Ovary (tissue), 9 donors: ENCODE results near the gene KRT27. TPM values are rescaled to one million over a fixed set of nuclear protein-coding genes. Genes with fewer than 3 reads are reported as not detected.

Source experiments
- DNase-seq, 5 donors: peaks; one replicate each; pipeline ENCODE4 v3.0.0-alpha.2; 2019 to 2020
- H3K27ac ChIP-seq, 2 donors: fragments of 200-600 bp; one replicate each; pipeline versions ENCODE4 v1.5.1 to v1.8.0; 2019 to 2022
- H3K27me3 ChIP-seq: fragments of 200-600 bp; one replicate; pipeline ENCODE4 v1.8.0; 2022
- H3K36me3 ChIP-seq: fragments of 200-600 bp; sonication (generic); one replicate; pipeline ENCODE4 v1.5.1; 2019
- H3K4me1 ChIP-seq: one replicate; pipeline ENCODE4 v1.8.1; 2013; ENCODE audit warnings: mild to moderate bottlenecking, moderate library complexity; ENCODE audit not compliant: insufficient read depth
- H3K4me3 ChIP-seq: fragments of 200-600 bp; sonication (generic); one replicate; pipeline ENCODE4 v1.5.1; 2017
- H3K9me3 ChIP-seq, 2 donors: fragments of 200-600 bp in 1 of 2; sonication (generic) in 1 of 2; one replicate each; pipeline versions ENCODE4 v1.5.1 to v1.8.1; 2013 to 2019; ENCODE audit warnings: mild to moderate bottlenecking in 1 of 2, moderate library complexity in 1 of 2
- EP300 ChIP-seq: sonication (generic); formaldehyde crosslinking; IDR thresholded peaks from one replicate; pipeline ENCODE4 v1.6.1; 2017; ENCODE audit warnings: antibody characterized with exemption
- POLR2A ChIP-seq: fragments of 450-650 bp; IDR thresholded peaks from one replicate; pipeline ENCODE4 v1.6.1; 2017; ENCODE audit warnings: antibody characterized with exemption, mild to moderate bottlenecking, moderate library complexity
- WGBS, 3 donors: extraction: QIAGEN DNeasy Blood & Tissue Kit in 1 of 3; methylation state at CpG; one replicate each; pipeline versions ENCODE4 v1.1.5 to v1.1.7; 2013 to 2017; 5-methylcytosine and 5-hydroxymethylcytosine counted together
- intact Hi-C, 4 donors: fragments of 100-400 bp; cut with DNase I; formaldehyde crosslinking; loops; one replicate each; pipeline versions ENCODE4 v1.11.0 to v1.15.1; 2022 to 2023
- polyA plus RNA-seq, 2 donors: library from polyadenylated mRNA; stranded (reverse); fragments of 200-250 nt in 1 of 2; fragments of 350-450 nt in 1 of 2; fragmentation: Illumina TruSeq in 1 of 2; extraction: RNeasy Lipid Tissue Mini Kit (QIAGEN cat#74804) in 1 of 2; gene quantifications; one replicate each; pipeline ENCODE4 v1.2.3, GENCODE V29; 2013 to 2014
- total RNA-seq, 7 donors: library from RNA; depleted of rRNA in 2 of 7; stranded (reverse); fragments of >200 nt in 2 of 7; fragmentation: NEBNext Ultra II Directional in 3 of 7; extraction: Animal tissue kit (Norgen Biotek cat#: 25700) in 3 of 7; gene quantifications; one replicate each; pipeline versions ENCODE4 v1.1.0 to v1.2.4, GENCODE V29; 2016 to 2023
- TF ChIP-seq, protein P1 (sequence below), 3 donors: fragments of 450-650 bp in 2 of 3; fragments of 200-600 bp in 1 of 3; IDR thresholded peaks; one replicate each; pipeline versions ENCODE4 v1.5.1 to v1.8.0; 2016 to 2022; ENCODE audit warnings: antibody characterized with exemption in 3 of 3, mild to moderate bottlenecking in 1 of 3
- donor health status: DM: no; HTN: no; CAD: no; lungs with moderate emphysema.
- donor health status: DM: no; HTN: no; CAD: no.
- donor health status: Bipolar disorder and iron deficiency.
- donor health status: DM: yes; HTN: yes; CAD: no.
- donor health status: DM: no; HTN: no; CAD: no.
- donor health status: DM: yes; HTN: yes; CAD: no.

The KRT27 gene
- total and polyA plus RNA-seq, 9 donors, result not detected

DNA sequence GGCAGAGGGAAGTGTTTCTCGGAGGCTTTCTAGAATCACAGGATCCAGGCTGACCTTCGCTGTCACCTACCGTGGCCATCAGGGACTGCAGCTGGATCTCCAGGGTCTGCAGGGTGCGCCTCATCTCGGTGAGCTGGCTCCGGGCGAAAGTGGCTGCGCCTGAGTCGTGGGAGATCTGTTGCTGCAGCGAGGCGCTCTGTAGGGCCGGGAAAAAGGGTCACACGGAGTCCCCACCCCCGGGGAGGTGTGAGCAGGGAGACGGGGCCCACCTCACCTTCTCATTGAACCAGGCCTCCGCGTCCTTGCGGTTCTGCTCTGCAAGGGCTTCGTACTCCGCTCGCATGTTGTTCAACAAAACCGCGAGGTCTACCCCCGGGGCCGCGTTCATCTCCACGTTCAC is 14.5 kb upstream of the KRT27 start:
- intact Hi-C loops, result loop anchor here in 1 of 4 donors (10.0 kb wide), 1 partner anchor 172 kb away; no protein-coding TSS in a partner anchor

DNA sequence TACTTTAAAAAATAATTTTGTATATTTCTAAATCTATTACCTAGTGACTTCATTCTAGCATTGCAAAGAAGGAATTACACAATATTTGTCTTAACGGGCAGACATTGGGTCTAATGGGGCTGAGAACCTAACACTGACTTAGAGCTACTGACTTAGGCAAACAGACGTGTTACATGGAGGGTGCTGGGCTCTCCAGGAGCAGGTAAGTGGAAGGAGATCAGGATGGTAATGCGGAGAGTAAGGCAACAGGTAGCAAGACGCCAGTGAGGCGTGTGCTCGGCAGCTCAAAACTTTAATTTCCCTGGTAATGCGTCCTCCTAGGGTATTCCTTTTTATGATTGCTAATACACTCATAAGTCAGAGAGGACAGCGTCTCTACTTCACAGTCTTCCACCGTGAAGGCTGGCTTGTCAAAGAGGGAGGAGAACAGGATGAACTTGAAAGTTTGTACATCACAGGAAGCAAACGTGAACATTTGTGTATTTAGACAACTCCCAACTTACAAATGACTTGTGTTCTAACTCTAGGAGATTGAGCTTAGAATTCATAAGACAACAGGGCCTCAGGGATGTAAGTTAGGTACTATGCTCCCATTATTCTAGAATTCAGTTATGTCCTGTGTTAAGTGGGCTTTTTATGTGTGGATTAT is 12.8 kb upstream of the KRT27 start:
- H3K36me3 ChIP-seq, result no peaks in the 10 kb centered on the region
- WGBS, 3 donors, result 79 to 84% (median 81%) methylated on average over 10 of the region's 10 CpGs
- intact Hi-C loops, result loop anchor here in 1 of 4 donors (10.0 kb wide), 1 partner anchor 170 kb away; no protein-coding TSS in a partner anchor
- no peak overlapping the region for H3K27ac ChIP-seq
- no peaks in the 10 kb centered on the region for H3K9me3 ChIP-seq
- no peaks in the 10 kb centered on the region for H3K27me3 ChIP-seq
- TF ChIP-seq EP300 (no peak), POLR2A (no peak)
- TF ChIP-seq, protein P1, sequence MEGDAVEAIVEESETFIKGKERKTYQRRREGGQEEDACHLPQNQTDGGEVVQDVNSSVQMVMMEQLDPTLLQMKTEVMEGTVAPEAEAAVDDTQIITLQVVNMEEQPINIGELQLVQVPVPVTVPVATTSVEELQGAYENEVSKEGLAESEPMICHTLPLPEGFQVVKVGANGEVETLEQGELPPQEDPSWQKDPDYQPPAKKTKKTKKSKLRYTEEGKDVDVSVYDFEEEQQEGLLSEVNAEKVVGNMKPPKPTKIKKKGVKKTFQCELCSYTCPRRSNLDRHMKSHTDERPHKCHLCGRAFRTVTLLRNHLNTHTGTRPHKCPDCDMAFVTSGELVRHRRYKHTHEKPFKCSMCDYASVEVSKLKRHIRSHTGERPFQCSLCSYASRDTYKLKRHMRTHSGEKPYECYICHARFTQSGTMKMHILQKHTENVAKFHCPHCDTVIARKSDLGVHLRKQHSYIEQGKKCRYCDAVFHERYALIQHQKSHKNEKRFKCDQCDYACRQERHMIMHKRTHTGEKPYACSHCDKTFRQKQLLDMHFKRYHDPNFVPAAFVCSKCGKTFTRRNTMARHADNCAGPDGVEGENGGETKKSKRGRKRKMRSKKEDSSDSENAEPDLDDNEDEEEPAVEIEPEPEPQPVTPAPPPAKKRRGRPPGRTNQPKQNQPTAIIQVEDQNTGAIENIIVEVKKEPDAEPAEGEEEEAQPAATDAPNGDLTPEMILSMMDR (IDR thresholded peaks at IDR 0.05), result no peak
- H3K4me1 ChIP-seq, result peaks cover 1% of the 10 kb centered on the region
- no peak for DNase-seq
- no peak overlapping the region for H3K4me3 ChIP-seq

More for the DNA sequence above, 14.5 kb upstream of the KRT27 start:
- 75 to 85% (median 81%) methylated on average over 27 of the region's 27 CpGs for WGBS, 3 donors
- no peak for DNase-seq
- Histone ChIP-seq H3K9me3 (no peaks in the 10 kb centered on the region), H3K27me3 (no peaks in the 10 kb centered on the region), H3K4me1 (no peaks in the 10 kb centered on the region), H3K4me3 (no peak overlapping the region), H3K36me3 (no peaks in the 10 kb centered on the region), H3K27ac (no peak overlapping the region)
- TF ChIP-seq, protein P1 (IDR thresholded peaks at IDR 0.05), result no peak
- TF ChIP-seq EP300 (no peak), POLR2A (no peak)

DNA sequence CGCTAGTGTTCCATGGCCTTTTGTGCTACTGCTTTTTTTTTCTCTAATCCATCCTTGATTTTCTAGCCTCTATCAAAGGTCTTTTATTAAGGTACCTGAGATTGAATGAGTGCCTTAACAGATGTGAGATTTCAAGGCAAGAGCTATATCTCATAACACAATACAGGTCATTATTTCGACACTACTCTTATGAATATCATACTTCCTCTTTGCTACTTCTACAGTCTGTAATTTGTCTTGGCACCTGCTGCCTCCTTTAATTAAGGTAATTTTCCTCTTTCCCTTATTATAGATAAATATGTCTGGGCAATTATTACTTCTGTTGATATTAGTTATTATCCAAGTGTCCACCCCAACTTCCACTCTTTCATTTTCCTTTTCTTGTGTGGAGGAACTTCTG is 12.1 kb upstream of the KRT27 start:
- peaks cover 1% of the 10 kb centered on the region for H3K4me1 ChIP-seq
- no peak for DNase-seq
- H3K4me3 ChIP-seq, result no peak overlapping the region
- intact Hi-C loops, result loop anchor here in 2 of 4 donors (5.0 to 10.0 kb wide), 2 partner anchors 170 to 177 kb away; no protein-coding TSS in a partner anchor
- H3K27me3 ChIP-seq, result no peaks in the 10 kb centered on the region
- no peaks in the 10 kb centered on the region for H3K9me3 ChIP-seq
- no peaks in the 10 kb centered on the region for H3K36me3 ChIP-seq
- no peak overlapping the region for H3K27ac ChIP-seq
- no peak for TF ChIP-seq EP300
- TF ChIP-seq, protein P1 (IDR thresholded peaks at IDR 0.05), result no peak
- 87 to 91% (median 87%) methylated on average over 2 of the region's 2 CpGs for WGBS, 3 donors

DNA sequence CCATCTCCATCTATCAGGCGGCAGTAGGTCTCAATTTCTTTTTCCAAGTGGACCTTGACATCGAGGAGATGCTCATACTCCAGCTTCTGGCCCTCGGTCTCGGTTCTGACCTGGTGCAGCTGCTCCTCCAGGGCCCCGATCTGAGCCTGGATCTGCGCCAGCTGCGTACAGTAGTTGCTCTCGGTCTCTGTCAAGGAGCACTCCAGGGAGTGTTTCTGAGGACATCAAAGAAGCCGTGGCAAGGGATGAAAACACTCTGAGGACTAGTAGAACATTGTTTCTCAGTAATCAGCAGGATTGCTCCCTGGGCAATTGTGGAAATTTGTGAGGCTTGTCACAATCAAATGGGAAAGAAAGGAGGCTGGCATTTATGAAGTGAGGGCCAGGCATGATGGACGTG is 11.5 kb upstream of the KRT27 start:
- no peak for TF ChIP-seq EP300
- TF ChIP-seq, protein P1 (IDR thresholded peaks at IDR 0.05), result no peak
- no peak for TF ChIP-seq POLR2A
- intact Hi-C loops, result loop anchor here in 2 of 4 donors (5.0 to 10.0 kb wide), 2 partner anchors 169 to 177 kb away; no protein-coding TSS in a partner anchor
- H3K27ac ChIP-seq, result no peak overlapping the region
- H3K36me3 ChIP-seq, result no peaks in the 10 kb centered on the region
- H3K4me1 ChIP-seq, result peaks cover 1% of the 10 kb centered on the region
- H3K27me3 ChIP-seq, result no peaks in the 10 kb centered on the region
- H3K4me3 ChIP-seq, result no peak overlapping the region
- no peaks in the 10 kb centered on the region for H3K9me3 ChIP-seq
- WGBS, 3 donors, result 27 to 39% (median 28%) methylated on average over 10 of the region's 10 CpGs
- DNase-seq, result no peak
